Kidney capillary endothelial cell (primary cell): ENCODE data around the gene RHOD.
A peak's percentile ranks its signal among the peaks of the same experiment; 100 is the strongest.

Experiments used
- DNase-seq: peaks from one replicate; pipeline ENCODE4 v3.0.0-alpha.2; 2018; ENCODE audit warnings: low spot score

Gene RHOD

DNA sequence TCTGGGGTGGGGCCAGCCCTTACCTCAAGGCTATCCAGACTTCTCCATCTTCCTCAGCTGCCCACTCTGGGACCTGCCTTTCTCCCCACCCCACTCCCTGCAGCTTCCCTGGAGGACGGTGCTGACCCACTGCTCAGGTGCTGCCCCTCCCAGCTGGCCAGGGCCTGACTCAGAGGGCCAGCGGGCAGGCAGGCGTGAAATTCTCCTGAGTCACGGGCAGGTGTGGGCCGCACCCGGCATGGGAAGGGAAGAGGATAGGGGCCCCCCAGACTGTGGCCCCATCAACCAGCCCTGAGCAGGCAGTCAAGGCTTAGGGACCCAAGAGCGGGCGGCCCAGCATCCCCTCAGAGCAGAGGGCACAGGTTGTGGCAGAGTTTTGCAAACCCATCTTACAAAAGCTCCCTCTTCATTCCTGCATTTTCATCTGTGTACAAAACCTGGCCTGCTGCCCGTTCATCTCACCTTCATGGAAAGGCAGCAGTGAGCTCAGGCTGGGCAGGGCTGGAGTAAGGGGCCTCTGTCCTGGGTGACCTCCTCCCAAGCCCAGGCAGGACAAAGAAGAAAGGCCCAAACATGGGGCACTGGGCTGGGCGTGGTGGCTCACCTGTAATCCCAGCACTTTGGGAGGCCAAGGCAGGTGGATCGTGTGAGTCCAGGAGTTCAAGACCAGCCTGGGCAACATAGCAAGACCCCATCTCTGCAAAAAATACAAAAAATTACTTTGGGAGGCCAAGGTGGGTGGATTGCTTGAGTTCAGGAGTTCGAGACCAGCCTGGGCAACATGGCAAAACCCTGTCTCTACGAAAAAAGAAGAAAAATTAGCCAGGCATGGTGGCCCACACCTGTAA, 6.1 kb downstream of the RHOD start:
- DNase-seq = no peak

DNA sequence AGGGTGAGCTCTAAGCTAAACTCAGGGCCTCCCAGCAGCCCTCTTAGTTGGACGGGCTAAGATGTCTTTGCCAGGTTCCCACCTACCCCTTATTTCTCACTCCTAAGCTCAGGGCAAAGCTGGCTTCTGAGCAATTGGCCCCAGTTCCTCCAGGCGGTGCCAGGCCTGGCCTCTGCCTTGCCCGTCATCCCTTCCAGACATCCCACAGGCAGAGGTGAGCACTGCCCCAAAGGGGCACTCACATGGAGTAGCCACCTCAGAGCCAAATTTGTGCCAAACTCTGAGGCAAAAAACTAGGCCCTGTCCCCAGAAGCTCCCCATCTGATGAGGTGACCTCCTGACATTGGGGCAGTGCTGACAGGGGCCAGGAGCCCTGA, 9.7 kb downstream of the RHOD start:
- DNase-seq = no peak

DNA sequence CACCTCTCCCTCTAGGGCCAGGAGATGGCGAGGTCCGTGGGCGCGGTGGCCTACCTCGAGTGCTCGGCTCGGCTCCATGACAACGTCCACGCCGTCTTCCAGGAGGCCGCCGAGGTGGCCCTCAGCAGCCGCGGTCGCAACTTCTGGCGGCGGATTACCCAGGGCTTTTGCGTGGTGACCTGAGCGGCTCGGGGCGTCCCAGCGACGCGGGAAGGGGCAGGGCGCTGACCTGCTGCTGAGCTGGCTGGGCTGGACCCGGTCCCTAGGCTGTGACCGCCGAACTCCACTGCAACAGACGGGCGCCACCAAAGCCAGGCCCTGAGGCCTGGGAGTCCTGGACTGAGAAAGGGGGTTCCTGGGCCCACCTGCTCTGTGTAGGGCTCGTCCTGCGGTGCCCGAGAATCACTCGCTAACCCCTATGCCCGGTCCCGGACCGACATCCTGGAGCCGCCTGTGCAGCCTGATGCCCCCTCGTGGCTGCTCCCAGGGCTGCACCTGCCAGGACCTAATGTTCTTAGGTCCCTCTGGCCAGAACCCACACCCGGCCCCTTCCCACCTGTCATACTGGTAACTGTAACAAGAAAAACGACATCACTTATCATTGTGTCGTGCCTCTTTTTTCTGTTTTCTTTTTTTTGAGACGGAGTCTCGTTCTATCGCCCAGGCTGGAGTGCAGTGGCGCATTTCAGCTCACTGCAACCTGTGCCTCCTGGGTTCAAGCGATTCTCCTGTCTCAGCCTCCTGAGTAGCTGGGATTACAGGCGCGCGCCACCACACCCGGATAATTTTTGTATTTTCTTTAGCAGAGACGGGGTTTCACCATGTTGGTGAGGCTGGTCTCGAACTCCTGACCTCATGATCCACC, 15.0 kb downstream of the RHOD start:
- peak; percentile 66 for DNase-seq

DNA sequence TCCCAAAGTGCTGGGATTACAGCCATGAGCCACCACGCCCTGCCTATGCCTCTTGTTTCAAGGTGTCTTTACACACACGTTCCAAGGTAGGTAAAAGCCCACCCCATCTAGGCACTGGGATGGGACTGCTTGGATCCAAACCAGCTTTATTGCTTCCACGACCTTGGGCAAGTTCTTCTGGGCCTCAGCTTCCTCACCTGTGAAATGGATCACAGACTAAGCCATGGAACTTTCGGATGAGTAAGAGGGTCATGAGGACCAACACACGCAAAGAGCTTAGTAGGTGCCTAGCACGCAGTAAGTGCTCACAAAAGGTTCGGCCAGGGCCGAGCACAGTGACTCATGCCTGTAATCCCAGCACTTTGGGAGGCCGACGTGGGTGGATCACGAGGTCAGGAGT, 15.6 kb downstream of the RHOD start:
- DNase-seq = no peak

DNA sequence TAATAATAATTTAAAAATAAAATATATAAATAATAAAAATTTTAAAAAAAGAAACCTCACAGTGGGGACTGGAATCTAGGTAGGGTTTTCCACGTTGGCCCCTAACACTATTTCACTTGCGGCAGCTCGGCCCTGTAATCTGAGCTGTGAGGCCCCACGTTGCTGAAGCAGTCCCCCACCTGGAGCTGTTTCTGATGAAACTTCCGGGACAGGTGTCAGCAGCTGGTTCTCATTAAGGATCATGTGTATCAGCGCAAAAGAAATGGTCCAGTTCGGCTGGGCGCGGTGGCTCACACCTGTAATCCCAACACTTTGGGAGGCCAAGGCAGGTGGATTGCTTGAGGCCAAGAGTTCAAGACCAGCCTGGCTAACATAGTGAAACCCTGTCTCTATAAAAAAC, 17.3 kb downstream of the RHOD start:
- no peak for DNase-seq

DNA sequence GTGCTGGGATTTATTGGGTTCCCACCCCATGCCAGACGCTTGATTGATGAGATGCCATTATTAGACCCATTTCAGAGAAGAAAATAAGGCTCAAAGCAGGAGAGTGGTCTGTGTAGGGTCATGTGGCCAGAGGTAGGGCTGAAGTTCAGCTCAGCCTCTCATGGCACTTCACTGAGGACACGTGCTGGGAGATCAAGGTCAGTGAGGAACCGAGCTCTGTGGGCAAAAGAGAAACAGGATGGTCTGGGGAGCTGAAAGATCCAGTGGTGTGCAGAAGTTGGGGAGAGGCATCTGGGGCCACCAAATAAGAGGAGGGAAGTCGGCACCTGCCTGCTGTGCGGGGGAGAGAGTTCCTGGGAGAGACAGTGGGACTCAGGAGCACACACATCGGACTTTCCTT, 19.6 kb downstream of the RHOD start:
- DNase-seq = no peak

DNA sequence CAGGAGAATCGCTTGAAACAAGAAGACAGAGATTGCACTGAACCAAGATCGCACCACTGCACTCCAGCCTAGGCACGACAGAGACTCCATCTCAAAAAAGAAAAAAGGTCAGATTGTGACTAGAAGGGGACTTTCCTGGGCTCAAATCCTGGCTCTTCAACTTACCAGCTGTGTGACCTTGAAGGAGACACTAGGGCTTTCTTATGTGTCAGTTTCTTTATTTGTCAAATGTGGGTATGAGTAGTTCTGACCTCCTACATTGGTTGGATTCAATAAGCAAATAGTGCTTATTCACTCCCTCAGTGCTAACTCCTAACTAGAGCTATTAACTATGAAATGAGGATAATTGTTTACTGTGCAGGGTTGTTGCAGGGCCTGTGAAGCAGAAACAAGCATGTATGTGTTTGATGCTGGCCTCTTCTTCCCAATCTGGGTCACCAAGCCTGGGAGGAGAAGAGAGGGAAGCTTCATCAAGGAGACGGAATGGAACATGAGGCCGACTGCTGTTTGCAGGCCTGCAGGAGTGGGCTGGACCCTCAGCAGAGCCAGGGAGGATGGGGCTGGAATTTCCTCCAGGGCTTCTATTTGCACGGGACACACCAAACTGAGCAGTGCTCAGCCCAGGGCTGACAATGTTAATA, 22.5 kb downstream of the RHOD start:
- DNase-seq = no peak

DNA sequence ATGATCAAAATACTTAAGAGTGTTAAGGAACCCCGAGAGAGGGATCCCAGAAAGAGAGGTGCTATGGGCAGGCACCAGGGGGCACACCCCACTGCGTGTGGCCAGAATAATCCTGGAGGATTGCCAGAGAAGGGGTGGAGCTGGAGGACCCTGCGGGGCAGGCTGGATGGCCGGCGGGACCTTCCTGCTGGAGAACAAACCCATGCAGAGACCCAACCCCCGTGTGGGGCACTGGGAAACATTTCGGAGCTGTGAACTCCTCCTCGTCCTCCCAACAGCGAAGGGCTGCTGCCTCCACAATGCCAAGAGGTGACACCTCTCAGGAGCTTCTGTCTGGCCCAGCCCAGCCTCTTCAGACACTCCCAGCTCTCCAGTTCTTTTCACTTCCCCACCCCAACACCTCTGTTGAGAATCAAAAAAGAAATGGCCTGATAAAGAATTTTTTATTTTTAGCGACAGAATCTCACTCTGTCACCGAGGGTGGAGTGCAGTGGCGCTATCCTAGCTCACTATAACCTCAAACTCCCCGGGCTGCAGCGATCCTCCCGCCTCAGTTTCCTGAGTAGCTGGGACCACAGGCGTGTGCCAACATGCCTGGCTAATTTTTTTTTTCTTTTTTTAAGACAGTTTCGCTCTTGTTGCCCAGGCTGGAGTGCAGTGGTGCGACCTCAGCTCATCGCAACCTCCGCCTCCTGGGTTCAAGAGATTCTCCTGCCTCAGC, 25.6 kb downstream of the RHOD start:
- no peak for DNase-seq

DNA sequence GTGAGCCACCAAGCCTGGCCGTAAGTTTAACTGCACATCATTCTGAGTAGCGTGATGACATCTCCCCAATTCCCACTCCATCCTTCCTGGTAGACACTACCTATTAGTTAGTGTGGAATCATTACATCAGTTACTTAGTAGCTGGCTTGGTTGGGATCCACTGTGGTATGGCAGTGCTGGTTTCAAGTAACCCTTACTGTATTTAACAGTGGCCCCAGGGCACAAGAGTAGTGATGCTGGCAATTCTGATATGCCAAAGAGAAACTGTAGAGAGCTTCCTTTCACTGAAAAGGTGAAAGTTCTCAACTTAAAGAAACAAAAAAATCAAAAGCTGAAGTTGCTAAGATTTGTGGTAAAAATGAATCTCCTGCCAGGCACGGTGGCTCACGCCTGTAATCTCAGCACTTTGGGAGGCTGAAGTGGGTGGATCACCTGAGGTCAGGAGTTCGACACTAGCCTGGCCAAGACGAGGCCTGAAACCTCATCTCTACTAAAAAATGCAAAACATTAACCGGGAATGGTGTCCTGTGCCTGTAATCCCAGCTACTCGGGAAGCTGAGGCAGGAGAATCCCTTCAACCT, 27.2 kb downstream of the RHOD start:
- no peak for DNase-seq

DNA sequence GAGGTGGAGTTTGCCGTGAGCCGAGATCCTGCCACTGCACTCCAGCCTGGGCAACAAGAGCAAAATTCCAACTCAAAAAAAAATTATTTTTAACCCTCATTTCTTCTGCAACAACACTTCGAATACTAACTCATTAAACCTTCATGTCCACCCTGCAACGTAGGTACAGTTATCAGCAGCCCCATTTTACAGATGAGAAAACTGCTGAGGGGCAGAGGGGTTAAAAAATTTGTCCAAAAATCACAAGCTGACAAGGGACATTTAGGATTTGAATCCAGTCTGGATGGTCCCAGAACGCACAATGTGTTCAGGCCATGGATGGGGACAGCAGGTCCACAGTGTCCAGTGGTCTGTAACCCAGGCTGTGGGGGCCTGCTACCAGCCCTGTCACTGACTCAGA, 29.0 kb downstream of the RHOD start:
- no peak for DNase-seq

DNA sequence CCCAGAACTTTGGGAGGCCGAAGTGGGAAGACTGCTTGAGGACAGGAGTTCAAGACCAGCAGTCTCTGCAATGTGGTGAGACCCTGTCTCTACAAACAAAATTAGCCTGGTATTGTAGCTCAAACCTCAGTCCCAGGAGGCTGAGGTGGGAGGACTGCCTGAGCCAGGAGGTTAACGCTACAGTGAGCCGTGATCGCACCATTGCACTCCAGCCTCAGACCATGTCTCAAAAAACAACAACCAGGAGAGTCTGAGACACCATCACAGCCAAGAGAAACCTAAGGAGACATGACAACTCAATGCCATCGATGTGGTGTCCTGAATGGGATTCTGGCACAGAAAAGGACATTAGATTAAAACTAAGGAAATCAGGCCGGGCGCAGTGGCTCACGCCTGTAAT, 34.1 kb downstream of the RHOD start:
- DNase-seq = no peak

DNA sequence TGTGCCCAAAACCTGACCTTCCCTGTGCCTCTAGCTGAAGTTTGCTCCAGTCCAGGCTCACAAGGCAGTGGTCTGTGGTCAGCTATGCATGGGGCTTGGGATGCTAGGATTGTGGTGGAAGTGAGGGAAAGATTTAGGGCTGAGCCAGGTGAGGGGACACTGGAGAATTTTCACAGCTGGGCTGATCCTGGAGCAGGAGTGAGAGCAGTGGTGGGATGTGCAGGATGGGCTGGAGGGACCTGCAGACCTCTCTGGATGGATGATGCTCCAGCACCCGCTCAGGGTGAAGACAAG, 38.5 kb downstream of the RHOD start:
- no peak for DNase-seq

DNA sequence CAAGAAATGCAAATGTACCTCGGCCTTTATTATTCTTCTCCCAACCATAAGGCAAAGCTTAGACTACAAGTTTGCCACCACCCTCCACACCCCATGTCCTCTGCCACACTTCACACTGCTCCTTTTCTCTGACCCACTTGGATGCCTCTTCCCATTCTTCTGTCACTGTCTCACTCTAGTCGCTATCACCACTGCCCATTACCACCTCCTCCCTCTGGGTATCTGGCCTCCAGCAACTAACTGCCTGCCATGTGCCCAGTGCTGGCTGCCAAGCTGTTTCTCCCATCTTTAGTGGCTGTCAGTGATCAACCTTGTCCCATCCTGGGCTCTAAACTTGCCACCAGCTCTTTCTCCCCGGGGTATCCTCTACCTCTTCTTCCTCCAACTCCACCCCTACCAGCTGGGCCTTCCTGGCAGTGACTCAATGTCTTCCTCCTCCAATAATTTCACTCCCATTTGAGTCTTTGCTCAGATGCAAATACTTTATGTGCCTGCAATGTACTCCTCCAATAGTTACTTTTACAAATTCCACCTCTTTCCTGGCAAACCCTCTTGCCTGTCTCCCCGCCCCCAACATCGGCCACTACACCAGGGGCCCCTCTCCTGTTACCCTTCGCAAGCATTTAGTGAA, 42.3 kb downstream of the RHOD start:
- DNase-seq = no peak

DNA sequence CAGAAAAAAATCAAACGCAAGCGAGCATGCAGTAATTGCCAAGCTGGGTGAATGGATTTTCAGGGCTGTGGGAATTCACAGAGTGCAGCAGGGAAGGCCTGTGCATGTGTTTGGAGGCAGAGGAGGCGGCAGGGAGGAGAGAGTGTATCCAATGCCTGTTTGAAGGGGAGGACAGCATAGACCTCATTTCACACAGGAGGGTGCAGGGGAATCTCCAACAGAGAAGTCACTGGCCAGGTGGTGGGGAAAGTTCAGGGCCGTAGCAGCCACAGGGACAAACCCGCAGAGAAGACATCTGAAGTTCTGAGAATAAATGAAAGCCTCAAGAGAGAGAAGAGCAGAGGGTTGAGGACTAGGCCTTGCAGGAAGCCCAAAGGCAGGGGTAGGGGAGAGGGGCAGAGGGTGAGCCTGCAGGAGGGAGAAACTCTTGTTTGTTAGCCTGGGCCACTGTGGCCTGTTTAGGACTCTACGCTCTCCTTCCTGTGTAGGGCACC, 43.2 kb downstream of the RHOD start:
- no peak for DNase-seq

DNA sequence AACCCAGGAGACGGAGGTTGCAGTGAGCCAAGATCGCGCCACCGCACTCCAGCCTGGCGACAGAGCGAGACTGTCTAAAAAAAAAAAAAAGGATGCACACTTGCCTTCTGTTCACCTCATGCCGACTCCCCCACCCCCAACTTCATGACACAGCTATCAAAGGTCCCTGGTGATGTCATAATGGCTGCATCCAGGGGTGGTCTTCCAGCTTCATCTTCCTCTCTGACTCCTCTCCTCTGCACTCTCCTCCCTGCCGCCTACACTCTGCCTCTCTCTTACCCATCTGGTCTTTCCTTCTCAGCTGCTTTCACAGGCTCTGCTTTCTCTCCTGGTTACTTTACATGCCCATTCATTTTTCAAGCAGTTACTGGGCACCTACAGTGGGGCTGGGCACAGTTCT, 46.0 kb downstream of the RHOD start:
- DNase-seq = no peak

DNA sequence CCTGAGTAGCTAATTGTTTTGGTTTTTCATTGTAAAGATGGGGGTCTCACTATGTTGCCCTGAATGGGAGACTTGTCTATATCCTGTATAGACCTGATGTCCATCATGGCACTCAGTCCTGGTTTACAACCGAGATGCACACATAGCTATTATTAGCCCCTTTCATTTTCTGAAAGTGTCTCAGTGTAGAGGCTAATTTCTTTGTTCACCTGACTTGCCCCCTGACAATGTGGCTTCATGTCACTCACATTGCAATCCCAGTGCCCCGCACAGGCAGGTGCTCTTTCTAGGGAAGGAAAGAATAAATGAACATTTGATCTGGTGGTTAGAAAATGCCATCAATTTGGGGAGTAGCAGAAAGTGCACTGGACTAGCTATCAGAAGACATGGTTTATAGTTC, 49.3 kb downstream of the RHOD start:
- no peak for DNase-seq

DNA sequence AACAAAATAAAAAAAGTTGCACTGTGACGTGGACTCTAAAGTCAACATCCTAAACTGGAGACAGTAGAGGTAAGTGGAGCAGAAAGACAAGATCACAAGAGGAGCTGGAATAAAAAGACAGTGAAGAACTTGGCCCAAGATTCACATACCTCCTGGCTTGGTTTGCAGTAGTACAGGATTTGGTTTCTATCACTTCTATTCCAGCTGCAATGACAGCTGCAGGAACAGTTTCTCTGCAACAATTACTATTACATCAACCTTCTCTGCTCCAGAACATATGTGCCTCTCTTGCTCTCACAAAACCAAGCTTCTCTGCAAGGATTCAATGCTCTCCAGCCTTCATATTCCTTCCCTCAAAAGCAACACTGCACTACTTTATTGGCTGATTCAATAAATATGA, 54.6 kb downstream of the RHOD start:
- DNase-seq = no peak

DNA sequence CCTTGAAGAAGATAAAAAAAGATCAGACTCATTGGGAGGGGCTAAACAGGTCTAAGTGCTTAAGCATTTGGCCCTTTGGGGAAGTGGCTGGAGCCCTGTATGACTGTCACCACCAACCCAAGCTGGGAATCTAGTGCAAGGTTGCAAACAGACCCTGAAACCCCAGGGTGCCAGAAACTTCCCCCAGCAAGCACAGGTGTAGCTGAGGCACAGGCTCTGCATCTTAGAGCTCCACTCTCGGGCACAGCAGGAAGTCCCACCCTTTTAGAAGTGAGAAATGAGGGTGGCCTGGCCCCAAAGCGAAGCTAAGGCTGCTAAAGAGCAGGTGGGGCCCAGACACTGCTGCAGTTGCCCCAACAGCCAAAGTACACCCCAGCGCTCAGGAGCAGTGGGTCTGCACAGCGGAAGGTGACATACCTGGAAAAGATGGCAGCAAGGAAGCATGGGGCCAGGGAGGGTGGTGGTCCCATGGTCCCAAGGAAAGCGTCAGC, 56.6 kb downstream of the RHOD start:
- DNase-seq = no peak

DNA sequence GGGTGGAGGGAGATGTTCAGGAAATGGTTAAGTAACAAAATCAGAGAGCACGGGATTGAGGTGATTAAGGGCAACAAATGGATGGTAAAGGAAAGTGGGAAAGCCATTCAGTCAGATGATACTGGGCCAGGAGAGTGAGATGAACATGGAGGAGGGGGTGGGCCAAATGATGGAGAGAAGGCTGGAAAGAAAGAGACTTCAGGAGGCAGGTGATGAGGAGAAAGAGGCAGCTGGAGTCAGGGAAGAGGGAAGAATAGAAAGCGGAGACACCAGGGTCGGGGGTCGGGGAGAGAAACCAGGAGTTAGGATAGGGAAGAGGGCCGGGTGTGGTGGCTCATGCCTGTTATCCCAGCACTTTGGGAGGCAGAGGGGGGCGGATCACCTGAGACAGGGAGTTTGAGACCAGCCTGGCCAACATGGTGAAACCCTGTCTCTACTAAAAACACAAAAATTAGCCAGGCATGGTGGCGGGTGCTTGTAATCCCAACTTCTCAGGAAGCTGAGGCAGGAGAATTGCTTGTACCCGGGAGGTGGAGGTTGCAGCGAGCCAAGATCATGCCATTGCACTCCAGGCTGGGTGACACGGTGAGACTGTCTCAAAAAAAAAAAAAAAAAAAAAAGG, 57.7 kb downstream of the RHOD start:
- DNase-seq = no peak

DNA sequence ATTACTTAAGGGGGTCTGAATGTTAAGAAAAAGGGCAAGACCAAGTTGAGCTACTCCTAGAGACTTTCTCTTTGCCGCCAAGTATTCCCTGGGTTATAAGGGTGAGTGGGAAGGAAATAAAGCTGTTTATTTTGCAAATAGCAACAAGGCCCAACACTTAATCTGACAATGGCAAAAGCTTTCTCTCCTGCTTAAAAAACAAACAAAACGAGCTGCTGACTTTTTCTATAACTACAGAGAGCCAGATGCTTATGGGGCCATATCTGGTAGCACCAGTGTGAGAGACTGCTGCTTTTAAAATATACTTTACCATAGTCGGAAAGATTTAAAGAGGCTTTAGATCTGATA, 60.1 kb downstream of the RHOD start:
- no peak for DNase-seq

DNA sequence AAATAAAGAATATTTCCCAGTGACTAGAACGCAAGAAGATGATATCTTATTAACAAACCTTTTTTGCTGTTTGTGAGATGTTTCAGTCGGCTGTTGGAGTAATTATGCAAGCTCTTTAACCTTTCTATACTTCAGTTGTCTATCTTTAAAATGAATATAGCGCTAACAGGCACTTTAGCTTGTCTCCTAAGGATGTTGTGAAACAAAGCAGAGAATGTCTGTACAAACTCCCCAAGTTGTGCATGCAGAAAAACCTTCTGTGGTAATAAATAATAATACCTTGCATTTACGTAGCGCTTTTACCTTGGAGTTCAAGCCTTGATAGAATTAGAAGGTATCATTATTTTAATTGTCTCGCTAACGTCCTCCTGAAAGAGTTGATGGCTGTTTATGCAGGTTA, 60.5 kb downstream of the RHOD start:
- no peak for DNase-seq
